HEK293 (cell line): Measurements from ENCODE around the gene MX1.

ENCODE experiments used
- HOXA7 ChIP-seq: sonication (generic); formaldehyde crosslinking; IDR thresholded peaks from 2 replicates; pipeline ENCODE4 v1.8.1; 2022; ENCODE audit warnings: missing genetic modification reagents, borderline replicate concordance
- PBX3 ChIP-seq: sonication (generic); formaldehyde crosslinking; IDR thresholded peaks from 2 replicates; pipeline ENCODE4 v1.8.1; 2022; ENCODE audit warnings: mild to moderate bottlenecking, moderate library complexity, missing genetic modification reagents
- ZBTB21 ChIP-seq: fragments of 450-650 bp; formaldehyde crosslinking; IDR thresholded peaks from 2 replicates; pipeline ENCODE4 v1.5.1; 2017; ENCODE audit warnings: missing biosample characterization, missing genetic modification characterization
- ZBTB49 ChIP-seq: fragments of 450-650 bp; formaldehyde crosslinking; IDR thresholded peaks from 2 replicates; pipeline ENCODE4 v1.5.1; 2016; ENCODE audit warnings: missing biosample characterization, missing genetic modification characterization, low read depth
- ZFP69B ChIP-seq: fragments of 450-650 bp; formaldehyde crosslinking; IDR thresholded peaks from 2 replicates; pipeline ENCODE4 v1.5.1; 2016; ENCODE audit warnings: missing biosample characterization, missing genetic modification characterization
- ZNF24 ChIP-seq: fragments of 450-650 bp; formaldehyde crosslinking; IDR thresholded peaks from 2 replicates; pipeline ENCODE4 v1.5.1; 2016; ENCODE audit warnings: missing biosample characterization, missing genetic modification characterization
- ZNF629 ChIP-seq: fragments of 450-650 bp; formaldehyde crosslinking; IDR thresholded peaks from 2 replicates; pipeline ENCODE4 v1.5.1; 2017; ENCODE audit warnings: missing biosample characterization, missing genetic modification characterization
- ZNF670 ChIP-seq: fragments of 450-650 bp; formaldehyde crosslinking; IDR thresholded peaks from 2 replicates; pipeline ENCODE4 v1.5.1; 2016; ENCODE audit warnings: missing biosample characterization, missing genetic modification characterization, low read depth
- ZNF704 ChIP-seq: fragments of 450-650 bp; formaldehyde crosslinking; IDR thresholded peaks from 2 replicates; pipeline ENCODE4 v1.5.1; 2016; ENCODE audit warnings: missing biosample characterization, missing genetic modification characterization
- ZSCAN30 ChIP-seq: fragments of 450-650 bp; IDR thresholded peaks from 2 replicates; pipeline ENCODE4 v1.5.1; 2018; ENCODE audit warnings: missing biosample characterization, mild to moderate bottlenecking, missing genetic modification characterization, moderate library complexity
- TF ChIP-seq, protein P1 (sequence below): fragments of 450-650 bp; formaldehyde crosslinking; IDR thresholded peaks from 2 replicates; pipeline ENCODE4 v1.5.1; 2016; ENCODE audit warnings: missing biosample characterization, missing genetic modification characterization
- TF ChIP-seq, protein P2 (sequence below): fragments of 450-650 bp; formaldehyde crosslinking; conservative IDR thresholded peaks from 2 replicates; pipeline ENCODE4 v1.5.1; 2016; ENCODE audit warnings: low read depth, missing biosample characterization, missing genetic modification characterization

DNA sequence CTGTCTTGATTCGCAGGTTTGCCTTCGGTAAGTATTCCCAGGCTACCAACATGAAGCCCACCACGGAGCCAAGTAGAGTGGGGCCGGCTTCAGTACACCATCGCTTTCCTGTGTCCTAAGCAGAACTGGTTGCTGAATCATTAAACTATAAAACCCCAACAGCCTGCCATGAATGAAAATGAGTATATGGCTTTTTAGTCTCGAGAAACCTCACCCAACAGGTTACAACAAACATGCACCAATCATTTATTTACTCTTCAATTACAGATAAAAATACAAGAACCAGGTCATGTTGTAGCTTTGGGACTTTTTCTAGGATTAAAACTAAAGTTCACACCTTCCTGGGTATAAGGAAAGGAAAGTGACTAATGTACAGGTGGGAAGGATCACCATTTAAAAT, 74.3 kb downstream of the MX1 start:
- TF ChIP-seq PBX3 (CRISPR knock-in tag) (no peak), ZNF629 (no peak), ZBTB21 (tag by site-specific recombination) (no peak), ZSCAN30 (tag by site-specific recombination) (no peak), ZFP69B (tag by site-specific recombination) (no peak), ZBTB49 (tag by site-specific recombination) (no peak), ZNF670 (tag by site-specific recombination) (no peak), HOXA7 (CRISPR knock-in tag) (no peak), ZNF24 (tag by site-specific recombination) (no peak), ZNF704 (no peak)
- TF ChIP-seq, protein P1, sequence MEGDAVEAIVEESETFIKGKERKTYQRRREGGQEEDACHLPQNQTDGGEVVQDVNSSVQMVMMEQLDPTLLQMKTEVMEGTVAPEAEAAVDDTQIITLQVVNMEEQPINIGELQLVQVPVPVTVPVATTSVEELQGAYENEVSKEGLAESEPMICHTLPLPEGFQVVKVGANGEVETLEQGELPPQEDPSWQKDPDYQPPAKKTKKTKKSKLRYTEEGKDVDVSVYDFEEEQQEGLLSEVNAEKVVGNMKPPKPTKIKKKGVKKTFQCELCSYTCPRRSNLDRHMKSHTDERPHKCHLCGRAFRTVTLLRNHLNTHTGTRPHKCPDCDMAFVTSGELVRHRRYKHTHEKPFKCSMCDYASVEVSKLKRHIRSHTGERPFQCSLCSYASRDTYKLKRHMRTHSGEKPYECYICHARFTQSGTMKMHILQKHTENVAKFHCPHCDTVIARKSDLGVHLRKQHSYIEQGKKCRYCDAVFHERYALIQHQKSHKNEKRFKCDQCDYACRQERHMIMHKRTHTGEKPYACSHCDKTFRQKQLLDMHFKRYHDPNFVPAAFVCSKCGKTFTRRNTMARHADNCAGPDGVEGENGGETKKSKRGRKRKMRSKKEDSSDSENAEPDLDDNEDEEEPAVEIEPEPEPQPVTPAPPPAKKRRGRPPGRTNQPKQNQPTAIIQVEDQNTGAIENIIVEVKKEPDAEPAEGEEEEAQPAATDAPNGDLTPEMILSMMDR (tag by site-specific recombination): no peak
- TF ChIP-seq, protein P2, sequence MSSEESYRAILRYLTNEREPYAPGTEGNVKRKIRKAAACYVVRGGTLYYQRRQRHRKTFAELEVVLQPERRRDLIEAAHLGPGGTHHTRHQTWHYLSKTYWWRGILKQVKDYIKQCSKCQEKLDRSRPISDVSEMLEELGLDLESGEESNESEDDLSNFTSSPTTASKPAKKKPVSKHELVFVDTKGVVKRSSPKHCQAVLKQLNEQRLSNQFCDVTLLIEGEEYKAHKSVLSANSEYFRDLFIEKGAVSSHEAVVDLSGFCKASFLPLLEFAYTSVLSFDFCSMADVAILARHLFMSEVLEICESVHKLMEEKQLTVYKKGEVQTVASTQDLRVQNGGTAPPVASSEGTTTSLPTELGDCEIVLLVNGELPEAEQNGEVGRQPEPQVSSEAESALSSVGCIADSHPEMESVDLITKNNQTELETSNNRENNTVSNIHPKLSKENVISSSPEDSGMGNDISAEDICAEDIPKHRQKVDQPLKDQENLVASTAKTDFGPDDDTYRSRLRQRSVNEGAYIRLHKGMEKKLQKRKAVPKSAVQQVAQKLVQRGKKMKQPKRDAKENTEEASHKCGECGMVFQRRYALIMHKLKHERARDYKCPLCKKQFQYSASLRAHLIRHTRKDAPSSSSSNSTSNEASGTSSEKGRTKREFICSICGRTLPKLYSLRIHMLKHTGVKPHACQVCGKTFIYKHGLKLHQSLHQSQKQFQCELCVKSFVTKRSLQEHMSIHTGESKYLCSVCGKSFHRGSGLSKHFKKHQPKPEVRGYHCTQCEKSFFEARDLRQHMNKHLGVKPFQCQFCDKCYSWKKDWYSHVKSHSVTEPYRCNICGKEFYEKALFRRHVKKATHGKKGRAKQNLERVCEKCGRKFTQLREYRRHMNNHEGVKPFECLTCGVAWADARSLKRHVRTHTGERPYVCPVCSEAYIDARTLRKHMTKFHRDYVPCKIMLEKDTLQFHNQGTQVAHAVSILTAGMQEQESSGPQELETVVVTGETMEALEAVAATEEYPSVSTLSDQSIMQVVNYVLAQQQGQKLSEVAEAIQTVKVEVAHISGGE (tag by site-specific recombination): no peak
